ENCODE data around the gene SAC3D1.

Gene SAC3D1

DNA sequence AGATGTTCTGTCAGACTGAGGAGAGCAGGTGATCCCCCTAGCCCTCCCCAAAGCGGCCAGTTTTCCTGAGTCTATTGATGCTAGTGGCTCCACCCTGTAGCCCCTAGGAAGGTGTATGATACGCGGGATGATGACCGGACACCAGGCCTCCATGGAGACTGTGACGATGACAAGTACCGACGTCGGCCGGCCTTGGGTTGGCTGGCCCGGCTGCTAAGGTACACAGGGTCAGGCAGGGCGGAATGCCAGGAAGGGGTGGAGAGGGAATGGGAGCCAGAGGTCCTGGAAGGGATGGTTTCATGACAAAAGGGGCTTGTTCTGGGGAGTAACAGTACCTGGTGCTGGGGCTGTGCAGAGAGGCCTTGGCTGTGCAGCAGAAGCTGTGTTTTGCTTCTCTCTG is 46.2 kb downstream of the SAC3D1 start:
- no peak for DNase-seq (ENCODE audit: low read depth in 2 of 3, low spot score in 1 of 3)

DNA sequence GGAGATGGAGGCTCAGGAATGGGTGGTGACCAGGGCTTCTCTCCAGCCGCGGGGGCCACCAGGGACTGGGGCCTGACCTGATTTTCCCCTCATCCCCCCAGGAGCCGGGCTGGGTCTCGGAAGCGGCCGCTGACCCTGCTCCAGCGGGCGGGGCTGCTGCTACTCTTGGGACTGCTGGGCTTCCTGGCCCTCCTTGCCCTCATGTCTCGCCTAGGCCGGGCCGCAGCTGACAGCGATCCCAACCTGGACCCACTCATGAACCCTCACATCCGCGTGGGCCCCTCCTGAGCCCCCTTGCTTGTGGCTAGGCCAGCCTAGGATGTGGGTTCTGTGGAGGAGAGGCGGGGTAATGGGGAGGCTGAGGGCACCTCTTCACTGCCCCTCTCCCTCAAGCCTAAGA is 46.8 kb downstream of the SAC3D1 start:
- DNase-seq (ENCODE audit: low read depth in 2 of 3, low spot score in 1 of 3), result no peak

DNA sequence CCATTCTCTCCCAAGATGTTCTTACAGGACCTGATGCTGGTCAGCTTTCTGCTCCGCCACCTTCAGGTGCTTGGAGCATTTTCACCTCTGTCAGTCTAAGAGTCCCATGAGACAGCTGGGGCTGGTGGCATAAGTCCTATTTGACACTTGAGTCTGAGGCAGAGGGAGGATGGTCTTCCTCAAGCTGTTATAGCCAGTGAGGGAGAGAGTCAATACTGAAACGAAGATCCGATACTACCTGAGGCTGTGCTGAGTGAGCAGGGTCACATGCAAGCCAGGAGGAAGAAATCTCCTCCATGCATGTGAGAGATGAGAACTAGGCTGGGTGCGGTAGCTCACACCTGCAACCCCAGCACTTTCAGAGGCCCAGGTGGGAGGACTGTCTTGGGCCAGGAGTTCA is 48.6 kb downstream of the SAC3D1 start:
- DNase-seq (ENCODE audit: low read depth in 2 of 3, low spot score in 1 of 3), result no peak

DNA sequence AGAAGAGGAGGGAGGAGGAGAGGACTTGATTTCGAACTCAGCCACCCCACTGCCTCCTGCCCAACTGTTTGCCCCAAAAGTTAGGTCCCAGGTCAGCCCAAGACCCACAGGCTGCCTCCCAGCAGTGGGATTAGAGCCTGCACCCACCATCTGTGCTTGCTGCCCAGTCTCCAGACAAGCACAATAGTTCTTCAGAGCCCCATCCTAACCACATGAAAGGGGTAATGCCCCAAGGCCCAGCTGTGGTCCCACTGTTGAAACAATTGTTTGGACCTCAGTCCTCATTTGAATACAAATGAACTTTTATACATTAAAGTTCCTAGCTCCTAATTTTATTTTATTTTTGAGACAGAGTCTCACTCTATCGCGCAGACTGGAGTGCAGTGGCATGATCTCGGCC is 49.6 kb downstream of the SAC3D1 start:
- DNase-seq (ENCODE audit: low read depth in 2 of 3, low spot score in 1 of 3), result no peak
